IMR-90 (cell line): Measurements from ENCODE around the gene SMARCA2. TPM values are rescaled to one million over a fixed set of nuclear protein-coding genes. Genes with fewer than 3 reads are reported as not detected.

Experiments used
- ATAC-seq: fragments of 200-7000 bp; cut with Tn5 transposase; 2 replicates; pipeline ENCODE4 v1.9.1; 2020; ENCODE audit warnings: low read depth, mild to moderate bottlenecking, moderate library complexity
- BruUV-seq: library from RNA; stranded (reverse); fragments of 400-500 nt; replicated peaks from 2 replicates; lab custom pipeline; 2021; lab: Mats Ljungman, UMichigan
- CTCF ChIA-PET: fragments of 300-600 bp; formaldehyde crosslinking; extraction: SDS; loops from one replicate; lab custom pipeline; 2021; ENCODE audit warnings: antibody characterized with exemption; lab: Yijun Ruan, JAX
- POLR2A ChIA-PET: fragments of 300-600 bp; sonication (Branson Sonifier 250); formaldehyde crosslinking; loops from one replicate; lab custom pipeline; 2022; ENCODE audit warnings: antibody characterized with exemption; ENCODE audit not compliant: unreplicated experiment; lab: Charles Lee
- DNase-seq: peaks from one replicate; pipeline ENCODE4 v3.0.0; 2013
- H2AFZ ChIP-seq: replicated peaks from 2 replicates; pipeline ENCODE3; 2013; ENCODE audit warnings: low read length, mild to moderate bottlenecking; ENCODE audit not compliant: poor library complexity
- H2AK5ac ChIP-seq: 2 replicates; pipeline ENCODE4 v1.6.1; 2013; ENCODE audit warnings: low read depth, low read length, inconsistent platforms
- H2AK9ac ChIP-seq: replicated peaks from 2 replicates; pipeline ENCODE3; 2013; ENCODE audit warnings: mild to moderate bottlenecking, low read depth, low read length, moderate library complexity; ENCODE audit not compliant: poor library complexity
- H2BK120ac ChIP-seq: 2 replicates; pipeline ENCODE4 v1.6.1; 2013; ENCODE audit warnings: low read depth, low read length, inconsistent platforms
- H2BK15ac ChIP-seq: 3 replicates; pipeline ENCODE4 v1.6.1; 2013; ENCODE audit warnings: low read depth, low read length, inconsistent platforms
- H2BK20ac ChIP-seq: 2 replicates; pipeline ENCODE4 v1.6.1; 2013; ENCODE audit warnings: low read depth, mild to moderate bottlenecking, inconsistent platforms, low read length, moderate library complexity
- H2BK5ac ChIP-seq: 2 replicates; pipeline ENCODE4 v1.6.1; 2013; ENCODE audit warnings: mild to moderate bottlenecking, low read depth, low read length, inconsistent platforms; ENCODE audit not compliant: poor library complexity, severe bottlenecking
- H3K14ac ChIP-seq: replicated peaks from 2 replicates; pipeline ENCODE4 v1.6.1; 2013; ENCODE audit warnings: low read depth, low read length, inconsistent platforms
- H3K18ac ChIP-seq: 2 replicates; pipeline ENCODE4 v1.6.1; 2013; ENCODE audit warnings: low read depth, low read length, control low read depth
- H3K23ac ChIP-seq: 2 replicates; pipeline ENCODE4 v1.6.1; 2013; ENCODE audit warnings: low read depth, low read length, inconsistent platforms
- H3K27ac ChIP-seq: 2 replicates; pipeline ENCODE4 v1.5.1; 2013; ENCODE audit warnings: mild to moderate bottlenecking, control low read depth, low read length; ENCODE audit not compliant: insufficient read depth
- H3K27me3 ChIP-seq: 2 replicates; pipeline ENCODE4 v1.6.1; 2013; ENCODE audit warnings: low read length; ENCODE audit not compliant: control insufficient read depth, insufficient read depth
- H3K36me3 ChIP-seq: 2 replicates; pipeline ENCODE4 v1.6.1; 2013; ENCODE audit warnings: low read length, mixed read lengths; ENCODE audit not compliant: control insufficient read depth, insufficient read depth
- H3K4ac ChIP-seq: 2 replicates; pipeline ENCODE4 v1.6.1; 2013; ENCODE audit warnings: low read depth, low read length, inconsistent platforms
- H3K4me1 ChIP-seq: 2 replicates; pipeline ENCODE4 v1.6.1; 2013; ENCODE audit warnings: low read length, mixed read lengths; ENCODE audit not compliant: control insufficient read depth, insufficient read depth
- H3K4me2 ChIP-seq: 2 replicates; pipeline ENCODE4 v1.6.1; 2013; ENCODE audit warnings: low read depth, mild to moderate bottlenecking, control low read depth, low read length, moderate library complexity
- H3K4me3 ChIP-seq: 2 replicates; pipeline ENCODE4 v1.5.1; 2013; ENCODE audit warnings: low read depth, mild to moderate bottlenecking, control low read depth, low read length, moderate library complexity; ENCODE audit not compliant: insufficient read depth
- H3K56ac ChIP-seq: 2 replicates; pipeline ENCODE4 v1.6.1; 2013; ENCODE audit warnings: low read length, inconsistent platforms; ENCODE audit not compliant: insufficient read depth; ENCODE audit errors: extremely low read depth
- H3K79me1 ChIP-seq, 2 experiments: 2 replicates each; pipeline ENCODE4 v1.6.1; 2013; ENCODE audit warnings: low read length in 2 of 2, inconsistent platforms in 1 of 2, low read depth in 1 of 2
- H3K9ac ChIP-seq: 2 replicates; pipeline ENCODE4 v1.6.1; 2013; ENCODE audit warnings: low read depth, low read length, control low read depth
- H3K9me1 ChIP-seq: 2 replicates; pipeline ENCODE4 v1.6.1; 2013; ENCODE audit warnings: low read length, inconsistent platforms; ENCODE audit not compliant: insufficient read depth
- H3K9me3 ChIP-seq: 2 replicates; pipeline ENCODE4 v1.6.1; 2013; ENCODE audit warnings: low read length; ENCODE audit not compliant: control insufficient read depth, insufficient read depth
- H4K20me1 ChIP-seq: 2 replicates; pipeline ENCODE4 v1.6.1; 2013; ENCODE audit warnings: low read length, inconsistent platforms; ENCODE audit not compliant: insufficient read depth
- H4K5ac ChIP-seq: 2 replicates; pipeline ENCODE4 v1.6.1; 2013; ENCODE audit warnings: mild to moderate bottlenecking, low read depth, low read length, control low read depth
- H4K8ac ChIP-seq, 2 experiments: 2 replicates each; pipeline ENCODE4 v1.6.1; 2013; ENCODE audit warnings: low read depth in 2 of 2, low read length in 2 of 2, control low read depth in 1 of 2, inconsistent platforms in 1 of 2
- H4K91ac ChIP-seq: 2 replicates; pipeline ENCODE4 v1.6.1; 2013; ENCODE audit warnings: low read depth, low read length, inconsistent platforms; ENCODE audit not compliant: insufficient read depth
- BHLHE40 ChIP-seq: fragments of 150-350 bp; IDR thresholded peaks from 2 replicates; pipeline ENCODE4 v1.6.1; 2016; ENCODE audit warnings: mild to moderate bottlenecking, low read depth, low read length
- CEBPB ChIP-seq: IDR thresholded peaks from 2 replicates; pipeline ENCODE4 v1.6.1; 2012; ENCODE audit warnings: low read depth, low read length, improper control_type of control experiment
- CTCF ChIP-seq: conservative IDR thresholded peaks from 2 replicates; pipeline ENCODE4 v1.5.1; 2012; ENCODE audit warnings: mild to moderate bottlenecking, low read depth, low read length, improper control_type of control experiment
- FOS ChIP-seq: fragments of 150-350 bp; IDR thresholded peaks from 2 replicates; pipeline ENCODE4 v1.6.1; 2016; ENCODE audit warnings: low read depth, low read length
- MAFK ChIP-seq: IDR thresholded peaks from 2 replicates; pipeline ENCODE4 v1.6.1; 2012; ENCODE audit warnings: low read depth, low read length, improper control_type of control experiment
- MAZ ChIP-seq: IDR thresholded peaks from 2 replicates; pipeline ENCODE4 v1.6.1; 2012; ENCODE audit warnings: low read depth, mild to moderate bottlenecking, low read length, improper control_type of control experiment, moderate library complexity, borderline replicate concordance
- MXI1 ChIP-seq: IDR thresholded peaks from 2 replicates; pipeline ENCODE4 v1.6.1; 2012; ENCODE audit warnings: low read depth, mild to moderate bottlenecking, low read length, moderate library complexity, borderline replicate concordance
- NFE2L2 ChIP-seq: fragments of 150-350 bp; IDR thresholded peaks from 2 replicates; pipeline ENCODE4 v1.6.1; 2016; ENCODE audit warnings: low read depth, mild to moderate bottlenecking, low read length
- POLR2A ChIP-seq: IDR thresholded peaks from 2 replicates; pipeline ENCODE4 v1.6.1; 2012; ENCODE audit warnings: mild to moderate bottlenecking, low read depth, low read length
- SMC3 ChIP-seq: fragments of 150-350 bp; IDR thresholded peaks from 2 replicates; pipeline ENCODE4 v1.6.1; 2016; ENCODE audit warnings: low read depth, mild to moderate bottlenecking, antibody characterized with exemption, low read length, moderate library complexity
- WGBS, 2 experiments: methylation state at CpG; one replicate each; pipeline versions ENCODE4 v1.1.5 to v1.1.7; 2013; ENCODE audit warnings: missing lambda C conversion rate in 2 of 2; ENCODE audit not compliant: insufficient read length in 1 of 2; ENCODE audit errors: extremely low coverage in 2 of 2; 5-methylcytosine and 5-hydroxymethylcytosine counted together
- dilution Hi-C: fragments of 300-500 bp; cut with HindIII; formaldehyde crosslinking; loops from one replicate; pipeline ENCODE4 v1.14.3; 2018; ENCODE audit warnings: low sequenced_read_pairs; ENCODE audit not compliant: unreplicated experiment
- in situ Hi-C: fragments of 300-500 bp; cut with MboI; formaldehyde crosslinking; loops from 3 replicates; pipeline ENCODE4 v1.14.3; 2019; ENCODE audit warnings: low sequenced_read_pairs, inconsistent platforms, mixed read lengths
- intact Hi-C: fragments of 100-400 bp; cut with micrococcal nuclease; formaldehyde crosslinking; loops from 2 replicates; pipeline ENCODE4 v1.10.0; 2022
- polyA plus RNA-seq, 3 experiments: library from polyadenylated mRNA; depleted of rRNA; stranded (reverse); fragments of >200 nt; gene quantifications; 2 replicates each; pipeline ENCODE4 v1.2.3, GENCODE V29; 2012; ENCODE audit warnings: low replicate concordance in 1 of 3
- total RNA-seq: library from RNA; depleted of rRNA; stranded (reverse); fragments of >200 nt; gene quantifications from 2 replicates; pipeline ENCODE4 v1.2.3, GENCODE V29; 2012

Gene SMARCA2
- total and polyA plus RNA-seq, 2 of the 4 experiments (the other 2 are of a cell fraction): 25.3 to 26.7 TPM

- Histone ChIP-seq H3K9me3 (no peaks in the 10 kb centered on the region), H3K36me3 (peaks cover 16% of the 10 kb centered on the region), H2BK5ac (no peak overlapping the region), H3K27me3 (no peaks in the 10 kb centered on the region), H3K9ac (no peak overlapping the region), H3K14ac (no peak overlapping the region), H3K56ac (no peak overlapping the region), H3K4me1 (0 out of 2 replicates have a peak, but pooled peaks cover 2% of the 10 kb centered on the region), H3K4ac (no peak overlapping the region), H4K5ac (no peak overlapping the region), H2AK5ac (no peak overlapping the region), H3K18ac (no peak overlapping the region), H3K23ac (no peak overlapping the region), H2BK120ac (no peak overlapping the region), H3K27ac (no peak overlapping the region), H4K8ac (no peak overlapping the region), H3K79me1 (no peaks in the 10 kb centered on the region), H2BK15ac (no peak overlapping the region), H4K91ac (no peak overlapping the region), H2AFZ (no peak overlapping the region), H3K9me1 (no peaks in the 10 kb centered on the region; the same call in 1 of the 2 replicates), H2AK9ac (no peak overlapping the region), H2BK20ac (no peak overlapping the region), H3K4me3 (no peak overlapping the region), H3K4me2 (no peak overlapping the region), H4K20me1 (no peaks in the 10 kb centered on the region)
- ChIA-PET CTCF (no interaction called here), POLR2A (no interaction called here)
- BruUV-seq: no TSS peak
- TF ChIP-seq MAFK (no peak), FOS (no peak), CEBPB (no peak), POLR2A (no peak), SMC3 (no peak), MAZ (no peak), MXI1 (no peak), BHLHE40 (no peak), NFE2L2 (no peak), CTCF (no peak)
- ATAC-seq (no peak), DNase-seq (no peak)
- dilution Hi-C loops: loop anchor here (25.0 kb wide), 1 partner anchor 98 kb away; the partner anchor contains the start of gene SMARCA2
- in situ Hi-C loops: no loop called here
- 93% methylated on average over 2 of the region's 2 CpGs; no CpG with 5 or more reads in 1 of the 2 experiments for WGBS, 2 experiments
- intact Hi-C loops: no loop called here
These were observed 94.9 kb downstream of the SMARCA2 start for GRCh38 chr9:2110036-2110435.
